ENCODE data around the gene EMILIN3.

EMILIN3 gene

GRCh38 chr20:41344477-41344876 is 22.1 kb downstream of the EMILIN3 start:
- DNase-seq, result no peak

- DNase-seq, result no peak
Observed at GRCh38 chr20:41342474-41343464, 23.8 kb downstream of the EMILIN3 start.

GRCh38 chr20:41340327-41341055 is 26.1 kb downstream of the EMILIN3 start, which contains the start of gene LPIN3:
Gene LPIN3, plus strand, starts transcription at chr20:41340821. Its CDS starts 4,983 bp downstream, at chr20:41345804.
- DNase-seq, result peak; percentile 94

- peak; percentile 81 for DNase-seq
Observed at GRCh38 chr20:41339957-41340326, 26.7 kb downstream of the EMILIN3 start.

- no peak for DNase-seq
Observed at GRCh38 chr20:41336711-41337492, 29.7 kb downstream of the EMILIN3 start.

- no peak for DNase-seq
Observed at GRCh38 chr20:41335591-41335990, 31.0 kb downstream of the EMILIN3 start.

GRCh38 chr20:41334443-41335421 is 31.9 kb downstream of the EMILIN3 start:
- no peak for DNase-seq

GRCh38 chr20:41334036-41334435 is 32.6 kb downstream of the EMILIN3 start:
- no peak for DNase-seq

GRCh38 chr20:41331731-41332130 is 34.9 kb downstream of the EMILIN3 start:
- DNase-seq, result no peak

GRCh38 chr20:41330941-41331340 is 35.7 kb downstream of the EMILIN3 start:
- no peak for DNase-seq

- no peak for DNase-seq
Observed at GRCh38 chr20:41330343-41330720, 36.3 kb downstream of the EMILIN3 start.

- peak; percentile 81 for DNase-seq
Observed at GRCh38 chr20:41329435-41330342, 36.9 kb downstream of the EMILIN3 start.

- no peak for DNase-seq
Observed at GRCh38 chr20:41327178-41327577, 39.4 kb downstream of the EMILIN3 start.

- peak; percentile 26 for DNase-seq
Observed at GRCh38 chr20:41320976-41321375, 45.6 kb downstream of the EMILIN3 start.

GRCh38 chr20:41320441-41320840 is 46.2 kb downstream of the EMILIN3 start:
- no peak for DNase-seq

- no peak for DNase-seq
Observed at GRCh38 chr20:41318271-41318649, 48.4 kb downstream of the EMILIN3 start.

- peak; percentile 98 for DNase-seq
Observed at GRCh38 chr20:41317546-41318270, 48.9 kb downstream of the EMILIN3 start, which contains the start of gene ZHX3. Gene ZHX3, minus strand, starts transcription at chr20:41317731. Its CDS starts 112,815 bp downstream, at chr20:41204916.

GRCh38 chr20:41316602-41317545 is 49.7 kb downstream of the EMILIN3 start:
- peak; percentile 46 for DNase-seq

- no peak for DNase-seq
Observed at GRCh38 chr20:41316051-41316450, 50.6 kb downstream of the EMILIN3 start.
